H9 (cell line): ENCODE data around the gene TCOF1. TPM values are rescaled to one million over a fixed set of nuclear protein-coding genes. Genes with fewer than 3 reads are reported as not detected.

Experiments
- DNase-seq: peaks from one replicate; pipeline ENCODE4 v3.0.0-alpha.2; 2017
- H2AFZ ChIP-seq: one replicate; pipeline ENCODE4 v1.6.1; 2013; ENCODE audit warnings: mild to moderate bottlenecking, low read length, control low read depth, moderate library complexity
- H2AK5ac ChIP-seq: 2 replicates; pipeline ENCODE4 v1.6.1; 2013; ENCODE audit warnings: low read length, control low read depth, mixed read lengths; ENCODE audit not compliant: insufficient read length
- H2BK120ac ChIP-seq: one replicate; pipeline ENCODE4 v1.6.1; 2013; ENCODE audit warnings: low read depth, mild to moderate bottlenecking, low read length, control low read depth, inconsistent platforms; ENCODE audit not compliant: poor library complexity, severe bottlenecking
- H2BK12ac ChIP-seq: 2 replicates; pipeline ENCODE4 v1.6.1; 2013; ENCODE audit warnings: low read length, control low read depth, mixed read lengths, low read depth; ENCODE audit not compliant: insufficient read length
- H2BK15ac ChIP-seq: 2 replicates; pipeline ENCODE4 v1.6.1; 2013; ENCODE audit warnings: low read depth, low read length, control low read depth
- H2BK20ac ChIP-seq: one replicate; pipeline ENCODE4 v1.6.1; 2013; ENCODE audit warnings: low read depth, mild to moderate bottlenecking, low read length, control low read depth, inconsistent platforms; ENCODE audit not compliant: poor library complexity, severe bottlenecking
- H2BK5ac ChIP-seq: 2 replicates; pipeline ENCODE4 v1.6.1; 2013; ENCODE audit warnings: low read length, control low read depth, mixed read lengths; ENCODE audit not compliant: insufficient read length
- H3K14ac ChIP-seq: 2 replicates; pipeline ENCODE4 v1.6.1; 2013; ENCODE audit warnings: low read length, control low read depth; ENCODE audit not compliant: insufficient read depth
- H3K18ac ChIP-seq: 2 replicates; pipeline ENCODE4 v1.6.1; 2013; ENCODE audit warnings: low read depth, mild to moderate bottlenecking, mixed read lengths, low read length, control low read depth; ENCODE audit not compliant: insufficient read length
- H3K23ac ChIP-seq: 2 replicates; pipeline ENCODE4 v1.6.1; 2013; ENCODE audit warnings: low read length, control low read depth, mixed read lengths, low read depth; ENCODE audit not compliant: insufficient read length
- H3K23me2 ChIP-seq: 2 replicates; pipeline ENCODE4 v1.6.1; 2013; ENCODE audit warnings: low read depth, mild to moderate bottlenecking, mixed read lengths, low read length, control low read depth; ENCODE audit not compliant: insufficient read length, poor library complexity, severe bottlenecking
- H3K27ac ChIP-seq: 2 replicates; pipeline ENCODE4 v1.5.1; 2013; ENCODE audit warnings: low read length, control low read depth, mixed read lengths, low read depth; ENCODE audit not compliant: insufficient read length
- H3K27me3 ChIP-seq: 2 replicates; pipeline ENCODE4 v1.6.1; 2013; ENCODE audit warnings: low read length, control low read depth, inconsistent platforms; ENCODE audit not compliant: insufficient read depth
- H3K4ac ChIP-seq: 2 replicates; pipeline ENCODE4 v1.6.1; 2013; ENCODE audit warnings: low read depth, mild to moderate bottlenecking, control low read depth, inconsistent platforms, low read length, moderate library complexity
- H3K4me1 ChIP-seq: 2 replicates; pipeline ENCODE4 v1.6.1; 2013; ENCODE audit warnings: low read length, control low read depth, inconsistent platforms; ENCODE audit not compliant: insufficient read depth
- H3K4me2 ChIP-seq: 2 replicates; pipeline ENCODE4 v1.6.1; 2013; ENCODE audit warnings: low read length, control low read depth, mixed read lengths; ENCODE audit not compliant: insufficient read length, insufficient read depth
- H3K56ac ChIP-seq: 2 replicates; pipeline ENCODE4 v1.6.1; 2013; ENCODE audit warnings: low read depth, mild to moderate bottlenecking, mixed read lengths, low read length, control low read depth; ENCODE audit not compliant: insufficient read length
- H3K79me1 ChIP-seq: 2 replicates; pipeline ENCODE4 v1.6.1; 2013; ENCODE audit warnings: low read depth, mild to moderate bottlenecking, moderate library complexity, low read length, control low read depth, inconsistent platforms; ENCODE audit not compliant: insufficient read depth, poor library complexity, severe bottlenecking
- H3K79me2 ChIP-seq: 2 replicates; pipeline ENCODE4 v1.6.1; 2013; ENCODE audit warnings: low read length, control low read depth, inconsistent platforms; ENCODE audit not compliant: insufficient read depth
- H3K9ac ChIP-seq: 2 replicates; pipeline ENCODE4 v1.6.1; 2013; ENCODE audit warnings: low read length, control low read depth, mixed read lengths; ENCODE audit not compliant: insufficient read length; ENCODE audit errors: extremely low read depth
- H3K9me3 ChIP-seq: one replicate; pipeline ENCODE4 v1.6.1; 2013; ENCODE audit warnings: low read depth, low read length, inconsistent platforms; ENCODE audit not compliant: control insufficient read depth
- H3T11ph ChIP-seq: one replicate; pipeline ENCODE4 v1.6.1; 2013; ENCODE audit warnings: mild to moderate bottlenecking, low read length, control low read depth, inconsistent platforms
- H4K20me1 ChIP-seq: one replicate; pipeline ENCODE4 v1.6.1; 2013; ENCODE audit not compliant: control insufficient read depth, insufficient read length, insufficient read depth
- H4K5ac ChIP-seq: 2 replicates; pipeline ENCODE4 v1.6.1; 2013; ENCODE audit warnings: low read depth, mild to moderate bottlenecking, mixed read lengths, low read length, control low read depth; ENCODE audit not compliant: insufficient read length
- H4K8ac ChIP-seq: replicated peaks from 2 replicates; pipeline ENCODE4 v1.6.1; 2013; ENCODE audit warnings: low read length, control low read depth, mixed read lengths, low read depth; ENCODE audit not compliant: insufficient read length
- H4K91ac ChIP-seq: 2 replicates; pipeline ENCODE4 v1.6.1; 2013; ENCODE audit warnings: low read depth, mild to moderate bottlenecking, moderate library complexity, mixed read lengths, low read length, control low read depth; ENCODE audit not compliant: insufficient read length
- H3K27ac Mint-ChIP-seq, 3 experiments: 2 replicates in 2 of 3; 3 replicates in 1 of 3; pipeline ENCODE4 v1.8.0; 2020 to 2021; ENCODE audit warnings: mixed read lengths in 3 of 3, mild to moderate bottlenecking in 1 of 3, moderate library complexity in 1 of 3
- H3K27me3 Mint-ChIP-seq: 2 replicates; pipeline ENCODE4 v1.8.0; 2021; ENCODE audit warnings: low read depth, mild to moderate bottlenecking, moderate library complexity, mixed read lengths
- H3K36me3 Mint-ChIP-seq, 3 experiments: 2 replicates in 2 of 3; 3 replicates in 1 of 3; pipeline ENCODE4 v1.8.0; 2020 to 2021; ENCODE audit warnings: low read depth in 3 of 3, mixed read lengths in 3 of 3; ENCODE audit not compliant: insufficient read depth in 1 of 3
- H3K4me1 Mint-ChIP-seq, 2 experiments: 2 replicates each; pipeline ENCODE4 v1.8.0; 2020; ENCODE audit warnings: mixed read lengths in 2 of 2
- H3K4me3 Mint-ChIP-seq, 2 experiments: 2 replicates in 1 of 2; 3 replicates in 1 of 2; pipeline ENCODE4 v1.8.0; 2020 to 2021; ENCODE audit warnings: mild to moderate bottlenecking in 2 of 2, mixed read lengths in 2 of 2, moderate library complexity in 1 of 2
- H3K9me3 Mint-ChIP-seq, 2 experiments: 2 replicates in 1 of 2; 3 replicates in 1 of 2; pipeline ENCODE4 v1.8.0; 2020; ENCODE audit warnings: mild to moderate bottlenecking in 2 of 2, mixed read lengths in 2 of 2, moderate library complexity in 1 of 2
- WGBS: extraction: QIAGEN DNeasy Blood & Tissue Kit; methylation state at CpG from one replicate; pipeline ENCODE4 v1.1.7; 2013; ENCODE audit warnings: missing lambda C conversion rate, low lambda C conversion rate, mixed read lengths; ENCODE audit not compliant: insufficient read length; ENCODE audit errors: extremely low coverage; 5-methylcytosine and 5-hydroxymethylcytosine counted together
- total RNA-seq: library from RNA; stranded (reverse); gene quantifications from 2 replicates; pipeline ENCODE4 v1.2.1, GENCODE V29; 2021
- TF ChIP-seq, protein P1 (sequence below): fragments of 200-600 bp; sonication (generic); conservative IDR thresholded peaks from 3 replicates; pipeline ENCODE4 v1.8.0; 2021; ENCODE audit warnings: antibody characterized with exemption, mild to moderate bottlenecking

The TCOF1 gene
- total RNA-seq, 1 experiment from 2014 or later: 128 TPM

DNA sequence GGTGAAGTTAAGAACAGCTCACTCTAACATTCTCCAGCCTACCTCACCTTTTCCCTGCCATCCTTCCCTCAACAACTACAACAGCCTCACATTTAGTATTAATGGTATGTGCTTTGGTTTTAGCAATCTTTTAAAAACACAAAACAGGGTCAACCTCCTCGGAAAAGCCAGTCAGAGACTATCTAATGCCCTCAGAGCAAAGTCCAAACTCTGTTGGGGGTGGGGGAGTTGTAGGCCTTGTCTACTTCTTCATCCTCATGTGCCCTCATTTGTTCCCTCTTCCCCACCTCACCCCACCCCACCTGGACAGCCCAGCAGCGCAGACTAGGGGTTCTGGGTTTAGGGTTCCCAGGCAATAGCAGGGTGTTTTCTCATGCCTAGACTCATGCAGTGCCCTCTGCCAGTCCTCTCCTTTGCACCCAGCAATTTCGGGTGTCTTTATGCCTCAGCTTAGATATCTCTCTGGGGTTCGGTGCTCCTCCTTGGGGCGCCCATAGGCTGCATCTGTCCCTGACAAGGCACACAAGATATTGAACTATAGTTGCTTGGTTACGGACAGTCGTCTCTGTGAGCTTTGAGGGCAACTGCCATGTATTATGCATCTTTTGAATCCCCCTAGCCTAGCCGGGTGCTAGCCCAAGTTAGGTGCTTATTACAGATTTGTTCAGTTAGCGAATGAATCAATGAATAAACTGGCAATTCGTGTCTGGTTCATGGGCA is 762 bp upstream of the TCOF1 start:
- Histone ChIP-seq H3K18ac (no peak overlapping the region), H3T11ph (no peak overlapping the region), H3K4me1 (no peaks in the 10 kb centered on the region), H4K8ac (no peak overlapping the region), H2AFZ (peak overlapping the region; percentile 96), H3K23me2 (peaks cover 4% of the 10 kb centered on the region), H3K9ac (peak overlapping the region; percentile 59), H3K27me3 (no peaks in the 10 kb centered on the region), H4K91ac (no peak overlapping the region), H2BK5ac (no peak overlapping the region), H2BK15ac (no peak overlapping the region), H3K4me2 (peak overlapping the region; percentile 80), H3K56ac (no peak overlapping the region), H2BK12ac (no peak overlapping the region), H3K23ac (no peak overlapping the region), H3K27ac (no peak overlapping the region), H2AK5ac (no peak overlapping the region), H3K79me1 (peaks cover 7% of the 10 kb centered on the region), H4K5ac (no peak overlapping the region), H3K14ac (peak overlapping the region; percentile 50; the same call in 1 of the 2 replicates), H3K9me3 (no peaks in the 10 kb centered on the region), H2BK120ac (no peak overlapping the region), H3K79me2 (peaks cover 21% of the 10 kb centered on the region; the same call in 1 of the 2 replicates), H3K4ac (no peak overlapping the region), H2BK20ac (no peak overlapping the region), H4K20me1 (peaks cover 5% of the 10 kb centered on the region)
- H3K36me3 Mint-ChIP-seq: peaks cover 12 to 33% (median 22%) of the 10 kb centered on the region in 3 experiments
- TF ChIP-seq, protein P1, sequence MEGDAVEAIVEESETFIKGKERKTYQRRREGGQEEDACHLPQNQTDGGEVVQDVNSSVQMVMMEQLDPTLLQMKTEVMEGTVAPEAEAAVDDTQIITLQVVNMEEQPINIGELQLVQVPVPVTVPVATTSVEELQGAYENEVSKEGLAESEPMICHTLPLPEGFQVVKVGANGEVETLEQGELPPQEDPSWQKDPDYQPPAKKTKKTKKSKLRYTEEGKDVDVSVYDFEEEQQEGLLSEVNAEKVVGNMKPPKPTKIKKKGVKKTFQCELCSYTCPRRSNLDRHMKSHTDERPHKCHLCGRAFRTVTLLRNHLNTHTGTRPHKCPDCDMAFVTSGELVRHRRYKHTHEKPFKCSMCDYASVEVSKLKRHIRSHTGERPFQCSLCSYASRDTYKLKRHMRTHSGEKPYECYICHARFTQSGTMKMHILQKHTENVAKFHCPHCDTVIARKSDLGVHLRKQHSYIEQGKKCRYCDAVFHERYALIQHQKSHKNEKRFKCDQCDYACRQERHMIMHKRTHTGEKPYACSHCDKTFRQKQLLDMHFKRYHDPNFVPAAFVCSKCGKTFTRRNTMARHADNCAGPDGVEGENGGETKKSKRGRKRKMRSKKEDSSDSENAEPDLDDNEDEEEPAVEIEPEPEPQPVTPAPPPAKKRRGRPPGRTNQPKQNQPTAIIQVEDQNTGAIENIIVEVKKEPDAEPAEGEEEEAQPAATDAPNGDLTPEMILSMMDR: no peak
- no peaks in the 10 kb centered on the region for H3K9me3 Mint-ChIP-seq
- peaks cover 11 to 14% of the 10 kb centered on the region in 2 experiments for H3K4me1 Mint-ChIP-seq
- peak overlapping the region; percentile 93 to 95 for H3K4me3 Mint-ChIP-seq
- H3K27ac Mint-ChIP-seq: peak overlapping the region in 2 of 3 experiments; percentile 47 to 95; a peak in 1 of 7 replicates
- H3K27me3 Mint-ChIP-seq: peaks cover 11% of the 10 kb centered on the region
- WGBS: no CpG with 5 or more reads among the region's 10 CpGs
- no peak for DNase-seq
